NCI-H2107 treated with DMSO at 0.1 percent for 48 hours (cell line): ENCODE data around the gene PCDHB4.
"Not testable (repeated sequence)": the region's sequence is repeated elsewhere in the genome, so short reads cannot be mapped to it uniquely, and the experiment has no call there.

Experiments used
- DNase-seq: peaks from one replicate; lab custom pipeline; 2025; ENCODE audit not compliant: unreplicated experiment; lab: John Stamatoyannopoulos, UW

PCDHB4 gene

GRCh38 chr5:141149812-141150211 is 28.2 kb downstream of the PCDHB4 start, which contains the start of gene PCDHB6:
TSS of gene PCDHB6 (plus strand) at chr5:141150057. CDS start at chr5:141150258, 201 bp downstream.
- no peak for DNase-seq

GRCh38 chr5:141150224-141150992 is 28.8 kb downstream of the PCDHB4 start:
- no peak for DNase-seq

- DNase-seq, result no peak
Observed at GRCh38 chr5:141150993-141151325, 29.3 kb downstream of the PCDHB4 start.

- not testable (repeated sequence) for DNase-seq
Observed at GRCh38 chr5:141151632-141152031, 30.0 kb downstream of the PCDHB4 start.

GRCh38 chr5:141152096-141152495 is 30.5 kb downstream of the PCDHB4 start:
- DNase-seq, result not testable (repeated sequence)

- no peak for DNase-seq
Observed at GRCh38 chr5:141155540-141156374, 34.1 kb downstream of the PCDHB4 start.

- DNase-seq, result not testable (repeated sequence)
Observed at GRCh38 chr5:141157356-141157755, 35.7 kb downstream of the PCDHB4 start.

GRCh38 chr5:141157901-141158300 is 36.3 kb downstream of the PCDHB4 start:
- not testable (repeated sequence) for DNase-seq

- no peak for DNase-seq
Observed at GRCh38 chr5:141172381-141173204, 51.0 kb downstream of the PCDHB4 start, which contains the start of gene PCDHB7. TSS of gene PCDHB7 (plus strand) at chr5:141172644. CDS start at chr5:141172836, 192 bp downstream.

GRCh38 chr5:141174291-141175104 is 52.9 kb downstream of the PCDHB4 start:
- not testable (repeated sequence) for DNase-seq
